HUDEP-2 (cell line): Measurements from ENCODE around the gene ZNF318.

Source experiments
- DNase-seq, 76 experiments: peaks; one replicate each; lab custom pipeline; 2025; ENCODE audit not compliant: unreplicated experiment in 76 of 76; lab: John Stamatoyannopoulos, UW

ZNF318 gene

GRCh38 chr6:43287717-43288679 lies 81.4 kb downstream of the ZNF318 start:
- DNase-seq, result no peak

GRCh38 chr6:43286980-43287716 lies 82.3 kb downstream of the ZNF318 start:
- no peak for DNase-seq

GRCh38 chr6:43286456-43286979 lies 82.9 kb downstream of the ZNF318 start:
- no peak for DNase-seq
